GM12872 (cell line): Measurements from ENCODE around the gene ANKRD55.

Source experiments
- CTCF ChIP-seq: IDR thresholded peaks from 3 replicates; pipeline ENCODE4 v1.5.1; 2011; ENCODE audit warnings: low read depth, mild to moderate bottlenecking, low read length, moderate library complexity; ENCODE audit not compliant: insufficient read depth

ANKRD55 gene

GRCh38 chr5:56145511-56145910 lies 87.6 kb downstream of the ANKRD55 start:
- TF ChIP-seq CTCF: no peak

GRCh38 chr5:56145106-56145505 lies 88.0 kb downstream of the ANKRD55 start:
- no peak for TF ChIP-seq CTCF

DNA sequence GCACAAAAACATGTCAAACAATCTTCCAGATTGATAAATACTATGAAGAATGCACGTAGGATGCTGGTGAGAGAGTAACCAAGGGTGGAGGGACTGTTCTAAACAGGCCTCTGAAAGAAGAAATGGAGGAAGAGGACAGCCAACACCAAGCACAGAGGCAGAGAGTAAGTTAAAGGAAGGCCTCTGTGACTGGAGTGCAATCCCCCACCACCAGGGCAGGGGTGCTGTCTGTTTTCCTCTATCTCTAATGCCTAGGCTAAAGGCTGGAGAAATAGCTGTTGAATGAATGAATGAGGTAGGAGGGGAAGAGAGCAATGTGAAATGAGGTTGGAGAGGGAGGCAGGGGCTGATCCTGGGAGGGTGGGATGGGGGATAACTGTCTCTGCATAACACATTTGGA lies 88.9 kb downstream of the ANKRD55 start:
- TF ChIP-seq CTCF: no peak

DNA sequence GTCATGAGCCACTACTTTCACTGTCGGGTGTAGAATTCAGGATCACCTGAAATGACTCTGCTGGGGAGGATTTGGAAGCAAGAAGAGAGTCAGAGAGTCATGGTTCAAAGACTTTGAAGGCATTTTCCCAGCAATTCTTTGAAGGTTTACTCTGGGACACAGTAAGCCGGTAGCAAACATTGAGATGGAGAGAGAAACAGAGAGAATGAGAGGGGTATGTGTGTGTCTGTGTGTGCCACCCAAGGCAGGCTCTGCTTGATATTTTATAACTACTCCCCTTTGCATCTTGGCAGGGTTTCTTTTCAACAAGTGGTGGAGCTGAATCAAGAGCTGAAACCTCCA lies 89.8 kb downstream of the ANKRD55 start:
- TF ChIP-seq CTCF: no peak

GRCh38 chr5:56142614-56143372 lies 90.3 kb downstream of the ANKRD55 start:
- no peak for TF ChIP-seq CTCF

DNA sequence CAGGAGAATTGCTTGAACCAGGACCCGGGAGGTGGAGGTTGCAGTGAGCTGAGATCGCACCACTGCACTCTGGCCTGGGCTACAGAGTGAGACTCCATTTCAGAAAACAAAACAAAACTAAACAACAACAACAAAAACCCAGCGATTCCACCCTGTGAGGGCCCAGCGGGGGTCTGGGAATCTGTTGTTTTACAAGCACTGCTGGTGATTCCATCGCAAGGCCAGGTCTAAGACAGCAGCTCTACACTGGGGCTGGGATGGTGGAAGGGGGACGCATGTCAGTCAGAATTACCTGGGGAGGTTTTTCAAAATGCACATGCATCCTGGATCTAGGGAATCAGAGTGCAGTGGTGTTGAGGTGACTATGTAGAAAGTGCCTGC lies 90.9 kb downstream of the ANKRD55 start:
- TF ChIP-seq CTCF: no peak

- no peak for TF ChIP-seq CTCF
Observed at GRCh38 chr5:56140073-56140472, 93.1 kb downstream of the ANKRD55 start.

- no peak for TF ChIP-seq CTCF
Observed at GRCh38 chr5:56130664-56131063, 102.5 kb downstream of the ANKRD55 start.
